ENCODE results near the gene TENM3.

DNA sequence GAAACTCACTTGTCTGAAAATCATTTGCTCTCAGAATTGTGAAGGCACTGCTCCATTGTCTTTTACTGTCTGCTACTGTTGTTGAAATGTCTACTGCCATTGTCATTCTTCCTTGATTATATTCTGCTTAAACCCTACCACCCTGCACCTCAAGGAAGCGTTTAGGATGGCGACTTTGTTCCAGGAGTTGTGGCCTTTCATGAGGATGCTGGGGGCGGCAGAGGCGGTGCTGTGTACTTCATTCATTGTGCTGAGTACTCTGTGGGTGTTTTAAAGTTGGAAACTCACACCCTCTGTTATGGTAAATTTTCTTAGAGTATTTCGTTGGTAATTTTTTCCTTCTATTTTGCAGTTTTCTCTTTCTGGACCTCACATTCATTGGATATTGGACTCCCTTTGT, 258.9 kb downstream of the TENM3 start:
- TF ChIP-seq, protein P1, sequence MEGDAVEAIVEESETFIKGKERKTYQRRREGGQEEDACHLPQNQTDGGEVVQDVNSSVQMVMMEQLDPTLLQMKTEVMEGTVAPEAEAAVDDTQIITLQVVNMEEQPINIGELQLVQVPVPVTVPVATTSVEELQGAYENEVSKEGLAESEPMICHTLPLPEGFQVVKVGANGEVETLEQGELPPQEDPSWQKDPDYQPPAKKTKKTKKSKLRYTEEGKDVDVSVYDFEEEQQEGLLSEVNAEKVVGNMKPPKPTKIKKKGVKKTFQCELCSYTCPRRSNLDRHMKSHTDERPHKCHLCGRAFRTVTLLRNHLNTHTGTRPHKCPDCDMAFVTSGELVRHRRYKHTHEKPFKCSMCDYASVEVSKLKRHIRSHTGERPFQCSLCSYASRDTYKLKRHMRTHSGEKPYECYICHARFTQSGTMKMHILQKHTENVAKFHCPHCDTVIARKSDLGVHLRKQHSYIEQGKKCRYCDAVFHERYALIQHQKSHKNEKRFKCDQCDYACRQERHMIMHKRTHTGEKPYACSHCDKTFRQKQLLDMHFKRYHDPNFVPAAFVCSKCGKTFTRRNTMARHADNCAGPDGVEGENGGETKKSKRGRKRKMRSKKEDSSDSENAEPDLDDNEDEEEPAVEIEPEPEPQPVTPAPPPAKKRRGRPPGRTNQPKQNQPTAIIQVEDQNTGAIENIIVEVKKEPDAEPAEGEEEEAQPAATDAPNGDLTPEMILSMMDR (conservative IDR thresholded peaks at IDR 0.05): no peak
- TF ChIP-seq ZFX (IDR thresholded peaks at IDR 0.05): no peak

Data from C4-2B (cell line).